ENCODE data around the gene PCDH9. TPM values are rescaled to one million over a fixed set of nuclear protein-coding genes. Genes with fewer than 3 reads are reported as not detected.

The PCDH9 gene
- total and polyA plus RNA-seq, 2 of the 4 experiments (the other 2 are of a cell fraction), result 2.2 to 10.2 TPM

- H2AK9ac ChIP-seq (replicated peaks; ENCODE audit: low read depth, low read length, poor library complexity), result no peak overlapping the region
- H3K36me3 ChIP-seq (ENCODE audit: control insufficient read depth, insufficient read depth, low read length), result no peaks in the 10 kb centered on the region
- dilution Hi-C loops (cut with HindIII; ENCODE audit: low sequenced_read_pairs, unreplicated experiment), result no loop called here
- no peak overlapping the region for H3K14ac ChIP-seq (replicated peaks; ENCODE audit: low read depth, low read length)
- H3K4me2 ChIP-seq (ENCODE audit: low read depth, low read length), result no peak overlapping the region
- no TSS peak for BruUV-seq (replicated peaks)
- no peak overlapping the region for H4K8ac ChIP-seq (ENCODE audit: low read depth in 2 of 2, low read length in 2 of 2)
- ChIA-PET CTCF (interaction anchor here (0.5 kb wide), 1 partner anchor 17 kb away, joined by 3 read pairs; no protein-coding TSS in a partner anchor), POLR2A (ENCODE audit: unreplicated experiment) (no interaction called here)
- H3K27ac ChIP-seq (ENCODE audit: insufficient read depth, low read length), result no peak overlapping the region
- no peak overlapping the region for H3K9ac ChIP-seq (ENCODE audit: low read depth, low read length)
- H3K56ac ChIP-seq (ENCODE audit: extremely low read depth, insufficient read depth, low read length), result no peak overlapping the region
- DNase-seq (peak; percentile 57), ATAC-seq (ENCODE audit: low read depth) (no peak)
- intact Hi-C loops (cut with micrococcal nuclease), result no loop called here
- no peak overlapping the region for H2BK120ac ChIP-seq (ENCODE audit: low read depth, low read length)
- H3K9me3 ChIP-seq (ENCODE audit: control insufficient read depth, insufficient read depth, low read length), result no peaks in the 10 kb centered on the region
- H2BK5ac ChIP-seq (ENCODE audit: low read depth, low read length, poor library complexity, severe bottlenecking), result no peak overlapping the region
- no peak overlapping the region for H3K4me3 ChIP-seq (ENCODE audit: insufficient read depth, low read depth, low read length)
- in situ Hi-C loops (cut with MboI; ENCODE audit: low sequenced_read_pairs), result no loop called here
- H3K27me3 ChIP-seq (ENCODE audit: control insufficient read depth, insufficient read depth, low read length), result no peaks in the 10 kb centered on the region
- no peaks in the 10 kb centered on the region for H3K79me1 ChIP-seq (ENCODE audit: low read depth in 1 of 2, low read length in 2 of 2)
- no peak overlapping the region for H2BK15ac ChIP-seq (ENCODE audit: low read depth, low read length)
- H3K9me1 ChIP-seq (ENCODE audit: insufficient read depth, low read length), result peaks cover 3% of the 10 kb centered on the region; the same call in 1 of the 2 replicates
- TF ChIP-seq POLR2A (IDR thresholded peaks at IDR 0.05; ENCODE audit: low read depth, low read length) (no peak), FOS (IDR thresholded peaks at IDR 0.05; ENCODE audit: low read depth, low read length) (no peak)
- no peak overlapping the region for H2AFZ ChIP-seq (replicated peaks; ENCODE audit: low read length, poor library complexity)
- H2AK5ac ChIP-seq (ENCODE audit: low read depth, low read length), result no peak overlapping the region
- peaks cover 2% of the 10 kb centered on the region for H3K4me1 ChIP-seq (ENCODE audit: control insufficient read depth, insufficient read depth, low read length)
- no peak overlapping the region for H4K5ac ChIP-seq (ENCODE audit: low read depth, low read length)
- no peak overlapping the region for H3K23ac ChIP-seq (ENCODE audit: low read depth, low read length)
- no peaks in the 10 kb centered on the region for H4K20me1 ChIP-seq (ENCODE audit: insufficient read depth, low read length)
- H3K4ac ChIP-seq (ENCODE audit: low read depth, low read length), result no peak overlapping the region
- no CpG with 5 or more reads among the region's 1 CpG for WGBS, 2 experiments (ENCODE audit: extremely low coverage in 2 of 2, insufficient read length in 1 of 2)
- H4K91ac ChIP-seq (ENCODE audit: insufficient read depth, low read depth, low read length), result no peak overlapping the region
- H2BK20ac ChIP-seq (ENCODE audit: low read depth, low read length), result no peak overlapping the region
- H3K18ac ChIP-seq (ENCODE audit: low read depth, low read length), result no peak overlapping the region
These were observed 186.2 kb downstream of the PCDH9 start for GRCh38 chr13:67043901-67044300.

Measured in IMR-90 (cell line).